ENCODE measurements around the gene DOK4. TPM values are rescaled to one million over a fixed set of nuclear protein-coding genes. Genes with fewer than 3 reads are reported as not detected.

The DOK4 gene
- total and polyA plus RNA-seq, 4 donors, result 7.8 to 24.6 (median 18.1) TPM

DNA sequence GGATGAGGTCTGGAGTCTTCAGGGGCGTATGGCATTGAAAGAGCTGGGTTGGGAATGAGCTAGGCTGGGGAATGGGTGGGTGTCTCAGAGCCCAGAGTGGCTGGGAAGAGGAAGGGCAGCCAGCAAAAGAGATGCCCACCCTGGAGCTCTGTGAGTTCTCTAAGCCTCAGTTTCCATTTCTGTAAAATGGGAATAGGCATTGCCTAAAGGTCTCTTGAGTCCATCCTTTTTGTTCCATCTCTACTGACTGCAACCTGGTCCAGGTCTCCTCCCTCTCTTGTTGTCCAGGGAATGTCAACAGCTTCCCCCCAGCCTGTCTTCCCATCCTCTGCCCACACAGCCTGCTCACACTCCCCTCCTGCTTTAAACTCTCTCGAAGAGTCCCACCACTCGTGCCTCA is 30.5 kb upstream of the DOK4 start:
- Histone ChIP-seq H3K27ac (ENCODE audit: low read depth in 1 of 2, low read length in 2 of 2) (no peak overlapping the region), H3K9ac (ENCODE audit: low read depth in 1 of 2, low read length in 2 of 2) (no peak overlapping the region), H3K27me3 (ENCODE audit: control insufficient read depth in 4 of 4, insufficient read depth in 4 of 4, low read length in 3 of 4) (no peaks in the 10 kb centered on the region), H3K4me1 (ENCODE audit: control insufficient read depth in 4 of 4, insufficient read depth in 4 of 4, low read length in 3 of 4) (peaks cover 0 to 5% (median 2%) of the 10 kb centered on the region in 4 donors), H3K36me3 (ENCODE audit: control insufficient read depth in 4 of 4, insufficient read depth in 3 of 4, low read depth in 1 of 4, low read length in 3 of 4) (peaks cover 0 to 2% (median 0%) of the 10 kb centered on the region in 4 donors), H3K4me3 (ENCODE audit: low read depth in 1 of 3, low read length in 3 of 3) (no peak overlapping the region), H3K9me3 (ENCODE audit: control insufficient read depth in 4 of 4, low read length in 3 of 4) (no peaks in the 10 kb centered on the region)
- DNase-seq (ENCODE audit: low spot score), result no peak
- TF ChIP-seq EGR1 (IDR thresholded peaks at IDR 0.05; ENCODE audit: low read depth in 2 of 2) (no peak), RAD21 (IDR thresholded peaks at IDR 0.05) (no peak), RXRA (IDR thresholded peaks at IDR 0.05) (no peak), FOXA2 (IDR thresholded peaks at IDR 0.05) (no peak), FOXA1 (IDR thresholded peaks at IDR 0.05) (no peak), YY1 (IDR thresholded peaks at IDR 0.05) (no peak), NR2F2 (IDR thresholded peaks at IDR 0.05) (no peak), HNF4G (IDR thresholded peaks at IDR 0.05) (no peak), TAF1 (conservative IDR thresholded peaks at IDR 0.05) (no peak), GABPA (IDR thresholded peaks at IDR 0.05 in 1 of 2, conservative IDR thresholded peaks at IDR 0.05 in 1 of 2) (no peak), HNF4A (conservative IDR thresholded peaks at IDR 0.05) (no peak), SP1 (IDR thresholded peaks at IDR 0.05) (no peak), JUND (IDR thresholded peaks at IDR 0.05) (no peak)
- TF ChIP-seq, protein P1, sequence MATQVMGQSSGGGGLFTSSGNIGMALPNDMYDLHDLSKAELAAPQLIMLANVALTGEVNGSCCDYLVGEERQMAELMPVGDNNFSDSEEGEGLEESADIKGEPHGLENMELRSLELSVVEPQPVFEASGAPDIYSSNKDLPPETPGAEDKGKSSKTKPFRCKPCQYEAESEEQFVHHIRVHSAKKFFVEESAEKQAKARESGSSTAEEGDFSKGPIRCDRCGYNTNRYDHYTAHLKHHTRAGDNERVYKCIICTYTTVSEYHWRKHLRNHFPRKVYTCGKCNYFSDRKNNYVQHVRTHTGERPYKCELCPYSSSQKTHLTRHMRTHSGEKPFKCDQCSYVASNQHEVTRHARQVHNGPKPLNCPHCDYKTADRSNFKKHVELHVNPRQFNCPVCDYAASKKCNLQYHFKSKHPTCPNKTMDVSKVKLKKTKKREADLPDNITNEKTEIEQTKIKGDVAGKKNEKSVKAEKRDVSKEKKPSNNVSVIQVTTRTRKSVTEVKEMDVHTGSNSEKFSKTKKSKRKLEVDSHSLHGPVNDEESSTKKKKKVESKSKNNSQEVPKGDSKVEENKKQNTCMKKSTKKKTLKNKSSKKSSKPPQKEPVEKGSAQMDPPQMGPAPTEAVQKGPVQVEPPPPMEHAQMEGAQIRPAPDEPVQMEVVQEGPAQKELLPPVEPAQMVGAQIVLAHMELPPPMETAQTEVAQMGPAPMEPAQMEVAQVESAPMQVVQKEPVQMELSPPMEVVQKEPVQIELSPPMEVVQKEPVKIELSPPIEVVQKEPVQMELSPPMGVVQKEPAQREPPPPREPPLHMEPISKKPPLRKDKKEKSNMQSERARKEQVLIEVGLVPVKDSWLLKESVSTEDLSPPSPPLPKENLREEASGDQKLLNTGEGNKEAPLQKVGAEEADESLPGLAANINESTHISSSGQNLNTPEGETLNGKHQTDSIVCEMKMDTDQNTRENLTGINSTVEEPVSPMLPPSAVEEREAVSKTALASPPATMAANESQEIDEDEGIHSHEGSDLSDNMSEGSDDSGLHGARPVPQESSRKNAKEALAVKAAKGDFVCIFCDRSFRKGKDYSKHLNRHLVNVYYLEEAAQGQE (IDR thresholded peaks at IDR 0.05), result no peak
- TF ChIP-seq, protein P2, sequence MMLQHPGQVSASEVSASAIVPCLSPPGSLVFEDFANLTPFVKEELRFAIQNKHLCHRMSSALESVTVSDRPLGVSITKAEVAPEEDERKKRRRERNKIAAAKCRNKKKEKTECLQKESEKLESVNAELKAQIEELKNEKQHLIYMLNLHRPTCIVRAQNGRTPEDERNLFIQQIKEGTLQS (IDR thresholded peaks at IDR 0.05), result no peak
- TF ChIP-seq, protein P3, sequence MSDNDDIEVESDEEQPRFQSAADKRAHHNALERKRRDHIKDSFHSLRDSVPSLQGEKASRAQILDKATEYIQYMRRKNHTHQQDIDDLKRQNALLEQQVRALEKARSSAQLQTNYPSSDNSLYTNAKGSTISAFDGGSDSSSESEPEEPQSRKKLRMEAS (IDR thresholded peaks at IDR 0.05), result no peak
- TF ChIP-seq, protein P4, sequence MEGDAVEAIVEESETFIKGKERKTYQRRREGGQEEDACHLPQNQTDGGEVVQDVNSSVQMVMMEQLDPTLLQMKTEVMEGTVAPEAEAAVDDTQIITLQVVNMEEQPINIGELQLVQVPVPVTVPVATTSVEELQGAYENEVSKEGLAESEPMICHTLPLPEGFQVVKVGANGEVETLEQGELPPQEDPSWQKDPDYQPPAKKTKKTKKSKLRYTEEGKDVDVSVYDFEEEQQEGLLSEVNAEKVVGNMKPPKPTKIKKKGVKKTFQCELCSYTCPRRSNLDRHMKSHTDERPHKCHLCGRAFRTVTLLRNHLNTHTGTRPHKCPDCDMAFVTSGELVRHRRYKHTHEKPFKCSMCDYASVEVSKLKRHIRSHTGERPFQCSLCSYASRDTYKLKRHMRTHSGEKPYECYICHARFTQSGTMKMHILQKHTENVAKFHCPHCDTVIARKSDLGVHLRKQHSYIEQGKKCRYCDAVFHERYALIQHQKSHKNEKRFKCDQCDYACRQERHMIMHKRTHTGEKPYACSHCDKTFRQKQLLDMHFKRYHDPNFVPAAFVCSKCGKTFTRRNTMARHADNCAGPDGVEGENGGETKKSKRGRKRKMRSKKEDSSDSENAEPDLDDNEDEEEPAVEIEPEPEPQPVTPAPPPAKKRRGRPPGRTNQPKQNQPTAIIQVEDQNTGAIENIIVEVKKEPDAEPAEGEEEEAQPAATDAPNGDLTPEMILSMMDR (IDR thresholded peaks at IDR 0.05; ENCODE audit: low read depth, low read length, missing input control), result no peak
- TF ChIP-seq, protein P5, sequence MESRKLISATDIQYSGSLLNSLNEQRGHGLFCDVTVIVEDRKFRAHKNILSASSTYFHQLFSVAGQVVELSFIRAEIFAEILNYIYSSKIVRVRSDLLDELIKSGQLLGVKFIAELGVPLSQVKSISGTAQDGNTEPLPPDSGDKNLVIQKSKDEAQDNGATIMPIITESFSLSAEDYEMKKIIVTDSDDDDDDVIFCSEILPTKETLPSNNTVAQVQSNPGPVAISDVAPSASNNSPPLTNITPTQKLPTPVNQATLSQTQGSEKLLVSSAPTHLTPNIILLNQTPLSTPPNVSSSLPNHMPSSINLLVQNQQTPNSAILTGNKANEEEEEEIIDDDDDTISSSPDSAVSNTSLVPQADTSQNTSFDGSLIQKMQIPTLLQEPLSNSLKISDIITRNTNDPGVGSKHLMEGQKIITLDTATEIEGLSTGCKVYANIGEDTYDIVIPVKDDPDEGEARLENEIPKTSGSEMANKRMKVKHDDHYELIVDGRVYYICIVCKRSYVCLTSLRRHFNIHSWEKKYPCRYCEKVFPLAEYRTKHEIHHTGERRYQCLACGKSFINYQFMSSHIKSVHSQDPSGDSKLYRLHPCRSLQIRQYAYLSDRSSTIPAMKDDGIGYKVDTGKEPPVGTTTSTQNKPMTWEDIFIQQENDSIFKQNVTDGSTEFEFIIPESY (IDR thresholded peaks at IDR 0.05), result no peak
- WGBS, result 95% methylated on average over 3 of the region's 3 CpGs
